ENCODE data around the gene LPAR3.

LPAR3 gene

DNA sequence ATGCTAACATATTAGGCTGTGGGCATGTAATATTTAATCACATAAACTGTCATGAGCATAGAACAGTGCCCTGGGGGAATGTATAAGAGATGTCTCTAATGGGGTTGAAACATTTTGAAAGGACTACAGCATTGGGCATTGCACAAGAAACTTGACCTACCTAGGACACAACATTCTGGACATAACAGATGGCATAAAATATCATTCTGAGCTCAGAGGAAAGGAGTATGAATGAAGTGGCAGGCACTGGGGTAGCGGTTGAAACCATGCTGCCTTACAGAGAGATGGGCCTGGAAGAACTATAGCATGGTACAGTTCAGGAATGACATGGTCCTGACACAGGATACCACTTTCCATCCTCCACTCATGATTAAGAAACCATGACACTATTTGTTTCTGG lies 69.0 kb downstream of the LPAR3 start:
- no peak for DNase-seq

DNA sequence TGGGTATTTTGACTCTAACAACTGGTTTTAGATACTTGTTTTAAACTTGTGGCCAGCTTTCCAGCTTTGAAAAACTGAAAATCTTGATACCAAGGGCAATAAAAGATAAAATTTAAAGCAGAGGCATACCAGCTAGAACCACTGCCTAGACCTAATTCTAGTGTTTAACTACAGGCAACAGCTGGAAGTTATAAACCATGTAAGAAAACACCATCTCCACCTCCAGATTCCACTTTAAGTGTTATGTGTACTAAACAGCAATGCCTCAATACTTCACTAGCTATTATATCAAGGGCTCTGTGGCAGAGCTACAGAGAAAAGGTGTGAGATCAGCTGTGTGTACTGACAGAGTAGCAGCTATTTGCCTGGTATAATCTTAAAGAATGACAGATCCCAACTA lies 69.5 kb downstream of the LPAR3 start:
- DNase-seq, result no peak

GRCh38 chr1:84810343-84810742 lies 82.7 kb downstream of the LPAR3 start:
- no peak for DNase-seq

DNA sequence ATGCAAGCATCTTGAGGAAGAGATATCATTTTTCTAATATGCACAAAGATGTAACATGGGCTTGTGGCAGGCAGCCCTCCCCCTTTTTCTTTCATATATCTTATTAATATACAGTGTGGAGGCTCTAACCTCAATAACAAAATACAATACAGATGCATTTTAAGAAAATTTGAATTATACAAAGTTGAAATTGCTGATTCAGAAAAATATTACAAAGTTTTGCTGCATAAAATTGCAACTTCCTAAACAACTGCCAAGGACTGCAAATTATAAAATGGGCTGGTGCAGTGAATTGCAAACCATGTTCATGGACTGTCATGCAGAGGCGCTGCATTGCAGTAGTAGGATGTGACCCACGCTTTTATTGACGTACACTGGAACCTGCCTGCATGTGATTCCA lies 84.0 kb downstream of the LPAR3 start:
- DNase-seq, result no peak

GRCh38 chr1:84803604-84804003 lies 89.4 kb downstream of the LPAR3 start:
- DNase-seq, result no peak

DNA sequence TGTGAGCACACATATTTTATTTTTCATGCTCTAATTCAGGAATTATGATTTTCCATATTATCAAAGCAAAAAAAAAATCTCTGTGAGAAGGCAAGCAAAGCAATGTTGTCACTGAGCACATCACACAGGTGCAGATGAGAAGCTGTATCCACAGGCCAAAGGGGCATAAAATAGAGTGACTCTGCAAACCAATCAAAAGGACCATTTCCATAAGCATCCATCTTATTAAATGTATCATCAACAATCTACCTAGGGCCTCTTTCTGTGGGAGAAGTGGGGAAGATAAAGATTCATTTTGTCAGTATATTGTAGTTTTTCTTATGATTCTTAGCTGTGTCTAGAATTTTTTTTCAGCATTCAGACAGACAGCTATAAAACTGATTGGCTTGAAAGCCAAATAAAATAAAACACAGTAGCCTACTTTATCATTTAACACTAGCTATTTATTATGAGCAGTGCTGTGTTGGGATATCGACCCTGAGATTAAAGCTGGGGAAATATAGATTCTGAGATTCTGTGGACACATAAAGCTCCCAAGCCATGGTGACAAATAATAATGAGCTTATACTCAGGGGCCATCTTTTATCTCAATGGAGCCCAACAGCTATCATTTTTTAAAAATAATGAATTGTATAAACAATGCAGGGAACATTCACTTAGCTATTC lies 90.3 kb downstream of the LPAR3 start:
- no peak for DNase-seq

DNA sequence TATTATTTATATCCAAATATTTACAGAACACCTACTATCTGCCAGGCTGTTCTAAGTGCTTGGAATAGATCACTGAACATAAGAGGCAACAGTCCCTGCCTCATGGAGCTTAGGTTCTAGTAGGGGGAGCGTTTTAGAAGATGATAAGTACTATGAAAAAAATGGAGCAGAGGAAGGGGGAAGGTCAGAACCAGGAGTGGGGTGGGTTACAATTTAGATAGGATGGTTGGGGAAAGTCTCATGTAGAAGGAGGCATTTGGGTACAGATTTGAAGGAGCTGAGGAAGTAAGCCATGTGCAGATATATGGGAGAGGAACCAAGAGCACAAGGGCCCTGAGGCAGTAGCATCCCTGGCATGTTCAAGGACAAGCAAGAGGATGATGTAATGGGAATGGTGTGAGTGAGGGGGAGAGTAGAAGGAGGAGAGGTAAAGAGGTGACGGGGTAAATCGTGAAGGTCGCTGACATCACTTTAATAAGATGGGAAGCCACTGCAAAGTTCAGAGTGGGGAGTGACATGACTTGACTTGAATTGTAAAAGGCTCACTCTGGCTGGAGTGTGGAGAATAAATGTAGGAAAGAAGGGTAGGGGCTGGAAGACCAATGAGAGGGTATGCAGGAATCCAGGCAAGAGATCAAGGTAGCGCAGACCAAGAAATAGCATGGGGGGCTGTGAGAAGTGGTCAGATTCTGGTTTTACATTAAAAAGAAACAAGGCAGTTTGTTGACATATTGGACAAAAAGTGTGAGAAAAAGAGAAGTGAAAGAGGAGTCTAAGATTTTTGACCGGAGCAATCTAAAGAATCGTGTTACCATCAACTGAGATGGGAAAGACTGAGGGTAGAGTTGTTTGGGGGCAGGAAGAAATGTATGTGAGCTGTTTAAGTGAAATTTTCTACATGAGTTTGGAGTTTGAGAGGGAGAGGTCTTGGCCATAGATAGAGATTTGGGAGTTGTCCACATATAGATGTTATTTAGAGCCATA lies 92.6 kb downstream of the LPAR3 start:
- DNase-seq, result no peak

DNA sequence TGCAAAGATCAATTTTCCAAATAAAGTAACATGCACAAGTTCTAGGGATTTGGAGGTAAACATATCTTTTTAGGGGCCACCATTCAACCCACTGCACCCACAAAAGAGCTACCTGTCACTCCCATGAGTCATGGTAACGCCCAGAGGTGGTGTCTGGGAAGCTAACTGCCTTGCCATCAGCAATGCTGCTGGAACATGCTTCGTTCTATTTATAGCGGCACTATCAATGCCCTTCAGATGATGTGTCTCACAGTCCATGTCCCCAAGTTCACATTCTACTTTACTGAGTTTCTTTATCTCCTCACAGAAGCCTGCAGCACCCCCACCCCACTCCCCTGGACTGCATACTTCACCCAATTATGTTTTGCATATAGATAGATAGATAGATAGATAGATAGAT lies 95.4 kb downstream of the LPAR3 start:
- DNase-seq, result no peak

GRCh38 chr1:84795966-84796600 lies 96.9 kb downstream of the LPAR3 start:
- no peak for DNase-seq

DNA sequence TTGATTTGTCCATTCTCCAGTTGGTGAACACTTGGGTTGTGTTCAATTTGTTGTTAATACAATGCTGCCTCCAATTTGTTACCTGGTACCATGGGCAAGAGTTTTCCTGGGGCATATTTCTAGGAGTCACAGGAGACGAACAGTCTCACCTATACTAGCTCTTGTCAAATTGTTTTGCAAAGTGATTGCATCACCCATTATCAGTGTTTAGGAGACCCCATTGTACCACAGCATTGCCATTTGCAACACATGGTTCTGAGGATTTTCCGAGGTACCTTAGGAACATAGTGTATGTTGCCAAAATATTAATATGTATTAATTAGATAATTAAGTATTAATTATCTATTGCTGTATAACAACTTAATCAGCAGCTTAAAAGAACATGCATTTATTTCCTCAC lies 97.8 kb downstream of the LPAR3 start:
- DNase-seq, result no peak

DNA sequence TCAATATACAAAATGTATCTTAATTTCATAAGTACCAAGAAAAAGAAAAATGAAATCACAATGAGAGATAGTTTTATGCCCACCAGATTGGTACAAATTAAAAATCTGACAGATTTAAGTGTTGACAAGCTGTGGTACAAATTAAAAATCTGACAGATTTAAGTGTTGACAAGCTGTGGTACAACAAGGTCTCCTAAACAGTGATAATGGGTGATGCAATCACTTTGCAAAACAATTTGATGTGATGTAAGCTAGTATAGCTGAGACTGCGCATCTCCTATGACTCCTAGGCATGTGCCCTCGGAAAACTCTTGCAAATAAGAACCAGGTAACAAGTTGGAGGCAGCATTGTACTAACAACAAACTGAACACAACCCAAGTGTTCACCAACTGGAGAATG lies 100.6 kb downstream of the LPAR3 start:
- DNase-seq, result no peak

DNA sequence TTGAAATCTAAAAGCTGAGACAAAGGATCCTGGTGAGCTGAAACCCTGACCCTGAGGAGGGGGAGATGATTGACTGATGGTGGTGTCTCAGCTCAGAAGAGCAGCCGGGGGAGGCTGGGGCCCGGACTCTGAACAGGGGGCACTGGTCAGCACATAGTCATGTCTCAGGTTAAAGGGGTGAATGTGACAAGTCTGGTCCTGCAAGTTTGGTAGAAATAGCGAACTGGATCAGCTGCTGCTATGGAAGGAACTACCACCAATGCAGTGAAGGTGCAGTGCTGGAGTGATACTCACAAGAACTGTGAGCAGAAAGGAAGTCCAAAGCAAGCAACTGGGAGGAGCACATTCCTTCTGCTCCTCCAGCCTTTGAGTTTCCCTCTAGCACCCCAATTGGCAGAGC lies 104.0 kb downstream of the LPAR3 start:
- DNase-seq, result no peak

DNA sequence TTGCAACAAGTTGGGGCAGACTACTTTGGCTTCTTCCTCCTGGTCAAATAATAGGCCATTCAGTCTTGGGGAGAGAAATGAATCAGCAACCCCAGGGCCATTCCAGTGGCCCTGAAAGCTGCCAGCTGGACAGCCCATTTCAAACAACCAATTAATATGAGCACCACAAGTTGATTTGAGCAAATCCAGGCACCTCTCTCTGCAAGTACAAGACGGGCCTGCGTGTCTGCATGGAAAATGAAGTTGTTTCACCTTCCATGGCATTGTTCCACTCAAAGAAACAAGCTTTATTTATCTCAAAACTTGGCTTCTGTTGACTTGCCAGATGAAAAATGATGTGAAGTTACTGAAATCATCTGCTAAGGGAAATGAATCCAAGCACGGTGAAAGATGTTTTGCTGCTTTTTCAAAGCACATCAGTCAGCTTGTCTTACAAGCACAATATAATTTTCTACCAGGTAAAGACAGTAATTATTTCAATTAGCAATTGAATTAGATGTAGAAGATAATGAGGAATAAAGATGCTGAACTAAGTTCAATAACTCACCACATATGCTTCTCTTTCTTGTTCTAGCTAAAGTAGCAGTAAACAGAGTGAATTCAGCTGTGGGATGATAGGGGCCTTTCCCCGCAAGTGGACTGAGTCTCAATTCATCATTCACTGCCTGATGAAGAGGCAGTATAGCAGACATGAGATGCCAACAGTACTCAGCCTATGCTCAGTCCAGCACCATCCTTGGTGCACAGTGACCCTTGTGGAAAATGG lies 107.6 kb downstream of the LPAR3 start:
- no peak for DNase-seq

DNA sequence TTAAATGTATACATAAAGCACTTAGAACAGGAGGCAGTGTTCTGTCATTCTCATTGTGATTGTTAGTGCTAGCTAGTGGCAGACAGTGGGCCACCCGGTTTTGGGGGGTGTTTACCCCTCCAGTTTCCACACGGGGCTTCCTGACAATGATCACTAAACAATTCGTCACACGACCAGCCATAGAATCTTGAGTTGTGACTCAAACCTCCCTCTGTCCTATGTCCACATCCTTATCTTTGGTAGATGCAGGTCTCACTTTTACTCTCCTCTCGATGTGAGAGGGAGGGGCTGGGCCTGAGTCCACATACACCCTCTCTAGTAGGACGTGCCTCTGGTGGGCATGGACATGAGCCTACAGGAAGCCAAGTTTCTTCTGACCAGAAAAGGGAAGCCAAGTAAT lies 110.1 kb downstream of the LPAR3 start:
- no peak for DNase-seq

DNA sequence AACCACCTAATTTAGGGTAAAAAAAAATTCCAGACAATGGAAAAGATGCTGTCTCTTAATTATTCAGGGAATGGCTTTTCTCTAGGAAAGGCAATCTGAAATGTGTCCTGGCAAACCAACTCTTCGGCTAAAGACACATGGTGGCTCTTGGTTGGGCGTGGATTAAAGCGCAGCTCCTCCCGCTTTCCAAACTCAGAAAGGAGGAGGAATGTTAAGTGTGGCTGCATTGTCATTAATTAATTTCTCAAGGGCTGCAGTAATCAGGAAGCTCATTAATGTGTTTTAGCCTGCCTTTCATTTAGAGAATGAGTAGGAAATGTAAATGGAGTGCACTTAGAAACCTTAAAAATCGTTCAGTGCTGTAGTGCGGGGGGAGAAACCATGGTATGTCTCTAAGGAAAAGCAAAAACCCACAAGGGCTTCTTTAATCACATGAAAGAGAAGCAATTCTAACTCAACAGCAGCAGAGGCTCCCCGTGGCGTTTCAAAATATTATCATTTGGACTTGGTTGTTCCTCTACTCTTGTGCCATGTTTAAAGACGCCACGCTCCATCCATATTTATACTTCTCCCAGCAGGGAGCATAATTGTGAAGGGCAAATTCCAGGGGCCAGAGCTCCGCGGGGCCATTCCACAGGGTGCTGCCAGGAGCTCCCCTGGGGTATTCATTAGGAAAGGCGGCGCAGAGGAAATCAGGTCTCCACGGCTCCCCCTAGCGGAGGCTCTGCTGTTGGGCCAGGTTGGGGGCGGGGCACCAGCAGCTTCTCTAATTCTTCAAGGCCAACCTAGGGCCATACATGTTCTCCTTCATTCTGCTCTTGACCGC lies 110.8 kb downstream of the LPAR3 start:
- peak; percentile 42 for DNase-seq

DNA sequence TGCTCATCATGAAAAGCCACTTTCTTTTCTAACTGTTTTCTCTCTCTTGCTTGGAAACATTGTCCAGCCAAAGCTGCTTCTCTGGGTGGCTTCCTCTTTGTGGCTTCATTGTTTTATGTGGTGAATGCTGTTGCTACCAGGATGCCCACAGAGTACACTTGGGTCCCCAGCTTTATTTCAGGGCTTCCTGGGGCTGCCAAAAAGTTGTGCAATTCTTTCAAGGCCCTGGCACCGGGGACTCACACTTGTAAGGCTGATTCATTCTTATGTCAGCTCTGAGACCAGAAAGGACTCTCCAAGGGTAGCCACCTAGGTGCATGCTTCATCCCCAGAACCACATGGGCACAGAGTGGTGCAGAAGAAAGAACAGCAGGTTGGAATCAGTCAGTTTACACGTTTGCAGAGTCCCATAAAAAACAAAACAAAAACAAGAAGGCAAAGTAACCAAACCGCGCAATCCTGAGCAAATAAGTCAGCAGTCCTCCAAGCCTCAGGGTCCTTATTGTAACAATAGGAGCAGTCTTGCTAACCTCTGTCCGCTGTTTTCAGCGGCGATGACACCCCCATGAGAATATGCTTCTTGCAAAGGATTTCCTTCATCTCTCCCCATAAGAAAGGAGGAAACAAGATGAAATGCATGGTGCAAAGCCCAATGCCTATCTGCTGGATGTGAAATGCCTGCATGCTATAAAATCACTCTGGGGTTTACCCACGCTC lies 112.8 kb downstream of the LPAR3 start:
- no peak for DNase-seq

- DNase-seq, result no peak
These were observed 116.4 kb downstream of the LPAR3 start for GRCh38 chr1:84776639-84777038.

DNA sequence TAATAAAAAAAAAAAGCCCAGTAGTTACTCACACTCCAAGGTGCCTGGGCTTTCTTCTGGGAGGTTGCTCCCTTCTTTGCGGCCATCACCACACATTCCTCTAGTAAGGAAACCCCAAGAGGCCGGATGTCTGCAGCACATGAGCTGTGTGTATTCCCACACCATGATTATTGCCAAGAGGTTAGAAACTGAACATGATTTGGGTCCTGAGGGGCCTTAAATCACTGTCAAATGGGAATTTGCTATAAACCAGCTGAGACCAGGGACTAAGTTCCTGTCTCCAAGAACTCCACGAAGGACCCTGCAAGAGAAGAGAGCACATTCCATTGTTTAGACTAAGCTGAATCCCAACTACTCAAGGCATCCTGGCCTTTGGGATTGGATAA lies 117.5 kb downstream of the LPAR3 start:
- peak; percentile 11 for DNase-seq

DNA sequence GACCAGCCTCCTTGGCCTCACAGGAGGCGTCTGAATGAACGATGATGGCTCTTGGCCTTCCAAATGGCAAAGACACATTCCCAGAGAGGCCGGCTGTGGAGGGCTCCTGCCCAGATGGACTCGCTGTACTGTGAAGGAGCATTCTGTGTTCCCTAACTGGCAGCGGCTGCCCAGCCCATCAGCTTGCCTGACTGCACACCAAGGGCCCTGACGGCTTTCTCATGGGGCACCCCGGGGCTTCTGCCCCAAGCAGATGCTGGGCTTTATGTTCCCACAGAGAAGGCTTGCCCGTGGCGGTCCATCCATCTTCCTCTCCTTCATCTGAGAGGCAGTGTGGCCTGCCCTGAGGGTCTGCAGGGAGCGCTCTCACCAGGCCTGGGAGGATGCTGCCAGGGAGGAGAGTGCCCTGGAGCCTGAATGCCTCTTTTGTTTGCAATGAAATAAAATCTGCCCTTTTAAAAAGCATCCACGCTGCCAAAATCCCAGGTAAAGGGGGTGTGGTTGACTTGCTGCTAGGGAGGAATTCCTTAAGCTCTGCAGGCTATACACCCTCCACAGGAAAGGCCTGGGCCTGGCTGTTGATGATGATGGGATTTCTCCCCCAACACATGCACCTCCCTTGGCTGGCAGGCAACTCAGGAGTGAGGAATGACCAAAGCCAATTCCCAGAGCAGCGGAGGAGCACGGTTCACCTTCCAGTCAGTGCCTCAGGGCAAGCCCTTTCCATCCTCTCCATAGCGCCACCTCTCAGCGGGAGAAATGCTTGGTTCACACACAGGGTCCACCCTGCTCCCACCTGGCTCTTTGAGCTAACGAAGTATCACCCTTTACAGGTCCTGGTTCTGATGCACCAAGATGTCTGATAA lies 118.1 kb downstream of the LPAR3 start:
- peak; percentile 58 for DNase-seq

DNA sequence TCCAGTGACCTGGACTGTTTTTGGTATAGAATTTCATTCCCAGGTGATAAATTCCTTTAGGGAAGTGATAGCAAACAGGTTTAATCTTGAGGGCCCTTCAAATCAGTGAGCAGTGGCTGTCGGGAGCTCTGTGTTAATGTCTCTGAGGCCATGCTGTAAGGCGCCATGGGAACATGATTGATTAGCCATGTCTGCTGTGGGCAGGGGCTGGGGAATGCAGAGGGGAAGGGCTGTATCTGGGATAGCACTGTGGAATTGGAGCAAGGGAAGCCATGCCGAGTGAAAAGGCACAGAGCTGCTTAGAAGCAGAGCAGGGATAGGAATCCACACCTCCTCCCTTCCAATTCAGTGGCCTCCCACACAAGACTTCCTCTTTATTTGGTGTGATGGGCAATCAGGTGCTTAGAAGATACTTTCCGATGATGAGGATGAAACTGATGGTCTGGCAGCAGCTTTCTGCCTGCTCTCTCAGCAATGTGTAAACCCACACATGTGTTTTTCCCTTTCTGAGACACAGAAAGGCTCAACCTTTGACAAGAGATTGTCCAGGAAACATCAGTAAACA lies 119.0 kb downstream of the LPAR3 start:
- peak; percentile 8 for DNase-seq
